GM12878 (cell line): ENCODE results near the gene AP4S1. TPM values are rescaled to one million over a fixed set of nuclear protein-coding genes. Genes with fewer than 3 reads are reported as not detected.

Experiments used
- ATAC-seq: fragments of 200-7000 bp; cut with Tn5 transposase; 3 replicates; pipeline ENCODE4 v1.9.1; 2020; ENCODE audit warnings: mild to moderate bottlenecking, moderate library complexity
- BruUV-seq: library from RNA; stranded (reverse); fragments of 400-500 nt; replicated peaks from 2 replicates; lab custom pipeline; 2021; lab: Mats Ljungman, UMichigan
- CTCF ChIA-PET: fragments of 300-600 bp; sonication (Branson Sonifier 250); formaldehyde crosslinking; extraction: SDS; loops from one replicate; lab custom pipeline; 2021; ENCODE audit warnings: inconsistent platforms; lab: Yijun Ruan, JAX
- POLR2A ChIA-PET: fragments of 350-600 bp; formaldehyde crosslinking; extraction: SDS; loops from one replicate; lab custom pipeline; 2021; ENCODE audit warnings: inconsistent platforms; lab: Charles Lee
- RAD21 ChIA-PET: fragments of 300-600 bp; sonication (Branson Sonifier 250); formaldehyde crosslinking; loops from one replicate; lab custom pipeline; 2023; ENCODE audit warnings: antibody characterized with exemption; ENCODE audit not compliant: unreplicated experiment; lab: Charles Lee
- SMC1A ChIA-PET: fragments of 300-600 bp; sonication (Branson Sonifier 250); formaldehyde crosslinking; loops from one replicate; lab custom pipeline; 2023; ENCODE audit not compliant: unreplicated experiment, uncharacterized antibody; lab: Charles Lee
- DNase-seq: peaks from one replicate; pipeline ENCODE4 v3.0.0-alpha.2; 2011; ENCODE audit warnings: low read depth, low spot score
- FAIRE-seq: peaks from 3 replicates; lab custom pipeline; 2011; peaks lifted over from hg19 to GRCh38; lab: Jason Lieb, UNC
- H2AFZ ChIP-seq: 2 replicates; pipeline ENCODE4 v1.6.0; 2011; ENCODE audit warnings: low read depth, low read length, control low read depth; ENCODE audit not compliant: control insufficient read depth
- H3K27ac ChIP-seq: 2 replicates; pipeline ENCODE4 v1.5.1; 2011; ENCODE audit warnings: control low read depth; ENCODE audit not compliant: control insufficient read depth, insufficient read depth
- H3K27me3 ChIP-seq, 2 experiments: replicated peaks in 1 of 2; 2 replicates each; pipeline versions ENCODE4 v1.6.0 to v1.6.1; 2011; ENCODE audit warnings: low read length in 1 of 2; ENCODE audit not compliant: control insufficient read depth in 2 of 2, insufficient read depth in 2 of 2
- H3K36me3 ChIP-seq, 2 experiments: 2 replicates each; pipeline ENCODE4 v1.5.1; 2011; ENCODE audit warnings: low read length in 1 of 2; ENCODE audit not compliant: control insufficient read depth in 2 of 2, insufficient read depth in 2 of 2
- H3K4me1 ChIP-seq: 2 replicates; pipeline ENCODE4 v1.6.1; 2011; ENCODE audit warnings: mild to moderate bottlenecking, low read length, moderate library complexity, mixed read lengths; ENCODE audit not compliant: control insufficient read depth, insufficient read depth
- H3K4me2 ChIP-seq: 2 replicates; pipeline ENCODE4 v1.6.0; 2011; ENCODE audit warnings: control low read depth; ENCODE audit not compliant: control insufficient read depth, insufficient read depth
- H3K4me3 ChIP-seq: fragments of 200-600 bp; sonication (generic); 2 replicates; pipeline ENCODE4 v1.5.1; 2016
- H3K79me2 ChIP-seq: 2 replicates; pipeline ENCODE4 v1.6.0; 2011; ENCODE audit warnings: low read length; ENCODE audit not compliant: control insufficient read depth, insufficient read depth
- H3K9ac ChIP-seq: 2 replicates; pipeline ENCODE4 v1.8.0; 2011; ENCODE audit warnings: low read length, control low read depth, mixed read lengths; ENCODE audit not compliant: control insufficient read depth, insufficient read depth
- H3K9me3 ChIP-seq: replicated peaks from 3 replicates; pipeline ENCODE4 v1.5.1; 2011; ENCODE audit warnings: mild to moderate bottlenecking, low read length; ENCODE audit not compliant: control insufficient read depth, insufficient read depth
- H4K20me1 ChIP-seq: 2 replicates; pipeline ENCODE4 v1.6.0; 2011; ENCODE audit not compliant: control insufficient read depth, insufficient read depth
- EP300 ChIP-seq, 2 experiments: fragments of 150-350 bp in 1 of 2; IDR thresholded peaks; 2 replicates each; pipeline ENCODE4 v1.6.1; 2011 to 2012; ENCODE audit warnings: low read depth in 2 of 2, low read length in 2 of 2, borderline replicate concordance in 1 of 2, improper control_type of control experiment in 1 of 2, inconsistent platforms in 1 of 2; ENCODE audit not compliant: control insufficient read depth in 1 of 2
- ESRRA ChIP-seq: IDR thresholded peaks from 2 replicates; pipeline ENCODE4 v1.6.1; 2012; ENCODE audit warnings: mild to moderate bottlenecking, low read length, improper control_type of control experiment
- FOXM1 ChIP-seq: IDR thresholded peaks from 2 replicates; pipeline ENCODE4 v1.6.1; 2012; ENCODE audit warnings: low read depth, mild to moderate bottlenecking, inconsistent platforms, low read length, moderate library complexity
- MTA2 ChIP-seq: fragments of 450-650 bp; IDR thresholded peaks from 2 replicates; pipeline ENCODE4 v1.6.1; 2016; ENCODE audit warnings: low read depth, mild to moderate bottlenecking, moderate library complexity
- MYB ChIP-seq: fragments of 150-350 bp; IDR thresholded peaks from 2 replicates; pipeline ENCODE4 v1.6.1; 2014; ENCODE audit warnings: mild to moderate bottlenecking, low read depth, low read length, borderline replicate concordance
- SPI1 ChIP-seq: IDR thresholded peaks from 2 replicates; pipeline ENCODE4 v1.6.1; 2011; ENCODE audit warnings: low read depth, mild to moderate bottlenecking, low read length, moderate library complexity, borderline replicate concordance; ENCODE audit not compliant: insufficient read depth
- SREBF2 ChIP-seq: IDR thresholded peaks from 2 replicates; pipeline ENCODE4 v1.6.1; 2012; ENCODE audit warnings: mild to moderate bottlenecking, low read length
- WGBS: methylation state at CpG from one replicate; pipeline ENCODE4 v1.1.6; 2016; ENCODE audit warnings: low lambda C conversion rate; ENCODE audit not compliant: insufficient replicate concordance, insufficient coverage; ENCODE audit errors: missing lambda C conversion rate; 5-methylcytosine and 5-hydroxymethylcytosine counted together
- in situ Hi-C: fragments of 300-500 bp; cut with MboI; formaldehyde crosslinking; loops from 9 replicates; pipeline ENCODE4 v1.14.3; 2018; ENCODE audit warnings: mixed read lengths
- intact Hi-C: fragments of 100-400 bp; cut with micrococcal nuclease; formaldehyde crosslinking; loops from one replicate; pipeline ENCODE4 v1.14.2; 2022; ENCODE audit not compliant: unreplicated experiment
- polyA plus RNA-seq, 11 experiments: library from polyadenylated mRNA; depleted of rRNA in 4 of 11; unstranded in 6 of 11; stranded (reverse) in 5 of 11; fragments of >200 nt; fragmentation: Nextera tagmentation in 4 of 11; fragmentation: Illumina TruSeq in 1 of 11; extraction: Ambion mirVana in 4 of 11; extraction: Trizol in 1 of 11; gene quantifications; 1 replicate in 1 of 11; 2 replicates in 10 of 11; pipeline versions ENCODE4 v1.2.1 to v1.2.3, GENCODE V29; 2011 to 2016; ENCODE audit warnings: inconsistent platforms in 2 of 11, missing spikeins in 2 of 11, low read depth in 1 of 11
- total RNA-seq, 4 experiments: library from RNA; depleted of rRNA in 3 of 4; stranded (reverse); fragments of >200 nt in 3 of 4; fragmentation: Illumina TruSeq in 1 of 4; extraction: Trizol in 1 of 4; gene quantifications; 2 replicates each; pipeline versions ENCODE4 v1.2.1 to v1.2.3, GENCODE V29; 2013 to 2021
- TF ChIP-seq, protein P1 (sequence below): IDR thresholded peaks from 2 replicates; pipeline ENCODE4 v1.6.1; 2011; ENCODE audit warnings: low read depth, low read length, improper control_type of control experiment, borderline replicate concordance
- TF ChIP-seq, protein P2 (sequence below): fragments of 450-650 bp; IDR thresholded peaks from 2 replicates; pipeline ENCODE4 v1.6.1; 2017; ENCODE audit warnings: antibody characterized with exemption, mild to moderate bottlenecking, moderate library complexity
- TF ChIP-seq, protein P3 (sequence below): fragments of 450-650 bp; IDR thresholded peaks from 2 replicates; pipeline ENCODE4 v1.6.1; 2018; ENCODE audit warnings: borderline replicate concordance, mild to moderate bottlenecking; ENCODE audit not compliant: partially characterized antibody

Gene AP4S1
- total and polyA plus RNA-seq, 10 of the 15 experiments (the other 5 are each of a cell fraction or from before 2014, with no cell fraction given) = 3.6 to 9.0 (median 5.7) TPM

DNA sequence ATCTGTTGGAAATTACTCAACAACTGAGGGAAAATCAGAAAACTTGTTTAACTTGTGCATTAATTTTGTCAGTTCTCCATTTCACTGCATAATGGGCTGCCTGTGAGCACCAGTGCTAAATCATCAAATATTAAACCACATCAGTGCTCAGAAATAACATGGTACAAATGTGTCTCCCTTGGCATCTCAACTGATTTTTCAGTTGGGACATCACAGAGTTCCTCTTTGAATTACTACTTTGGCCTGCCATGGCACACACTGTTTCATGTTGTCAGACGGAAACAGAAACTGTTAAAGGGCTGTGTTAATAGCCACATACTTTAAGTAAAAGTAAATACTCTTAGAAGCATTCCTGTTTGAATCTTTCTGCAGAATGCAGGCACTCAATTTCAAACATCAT is 42.8 kb downstream of the AP4S1 start:
- Histone ChIP-seq H3K9ac (no peak overlapping the region), H3K4me2 (no peak overlapping the region), H3K27ac (no peak overlapping the region), H3K79me2 (no peaks in the 10 kb centered on the region), H3K4me1 (peaks cover 4% of the 10 kb centered on the region; the same call in 1 of the 2 replicates), H3K27me3 (no peaks in the 10 kb centered on the region), H3K36me3 (no peaks in the 10 kb centered on the region), H3K4me3 (no peak overlapping the region), H3K9me3 (no peaks in the 10 kb centered on the region), H4K20me1 (no peaks in the 10 kb centered on the region), H2AFZ (peak overlapping the region; percentile 48)
- WGBS = 35% methylated on average over 1 of the region's 1 CpG
- intact Hi-C loops = no loop called here
- DNase-seq (no peak), FAIRE-seq (peak; percentile 44), ATAC-seq (peak; percentile 67)
- RAD21 ChIA-PET = interaction anchor here (1.3 kb wide), 1 partner anchor 95 kb away, joined by 3 read pairs; no protein-coding TSS in a partner anchor
- SMC1A ChIA-PET = interaction anchor here (0.8 kb wide), 1 partner anchor 73 kb away, joined by 4 read pairs; no protein-coding TSS in a partner anchor
- POLR2A ChIA-PET = interaction anchor here (0.7 kb wide), 1 partner anchor 42 kb away, joined by 4 read pairs; no protein-coding TSS in a partner anchor
- 0 out of 2 replicates have a peak, but pooled peaks have one; percentile 4 for TF ChIP-seq SPI1
- no peak for TF ChIP-seq MYB
- CTCF ChIA-PET = no interaction called here
- in situ Hi-C loops = no loop called here
- BruUV-seq = no TSS peak

DNA sequence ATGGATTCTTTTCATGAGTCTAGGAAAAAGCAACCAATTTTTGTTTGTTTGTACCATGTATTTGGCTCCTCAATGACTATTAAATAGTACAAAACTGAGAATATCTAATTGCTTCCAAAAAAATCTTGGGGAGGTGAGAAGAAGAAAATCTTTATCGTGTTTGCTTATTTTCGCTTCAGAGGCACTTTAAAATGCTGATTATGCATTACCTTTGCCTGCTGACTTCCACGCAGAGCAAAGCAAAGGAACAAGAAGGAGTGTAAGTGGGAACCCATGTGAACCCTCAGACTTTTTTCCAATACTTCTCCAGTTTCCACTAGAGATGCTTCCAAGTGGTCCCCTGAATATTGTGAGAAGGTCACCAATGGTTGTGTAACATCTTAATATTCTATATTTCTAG is 43.9 kb downstream of the AP4S1 start:
- in situ Hi-C loops = no loop called here
- no peaks in the 10 kb centered on the region for H4K20me1 ChIP-seq
- no peak for FAIRE-seq
- peaks cover 4% of the 10 kb centered on the region; the same call in 1 of the 2 replicates for H3K4me1 ChIP-seq
- no peak for DNase-seq
- H3K9me3 ChIP-seq = no peaks in the 10 kb centered on the region
- no peak overlapping the region for H2AFZ ChIP-seq
- ChIA-PET SMC1A (interaction anchor here (0.7 kb wide), 1 partner anchor 155 kb away, joined by 3 read pairs; no protein-coding TSS in a partner anchor), CTCF (no interaction called here), POLR2A (no interaction called here), RAD21 (no interaction called here)
- no peak overlapping the region for H3K4me3 ChIP-seq
- H3K27me3 ChIP-seq = no peaks in the 10 kb centered on the region
- H3K4me2 ChIP-seq = no peak overlapping the region
- ATAC-seq = no peak
- intact Hi-C loops = no loop called here
- H3K79me2 ChIP-seq = no peaks in the 10 kb centered on the region
- H3K27ac ChIP-seq = no peak overlapping the region
- no TSS peak for BruUV-seq
- WGBS = 98% methylated on average over 3 of the region's 3 CpGs
- H3K9ac ChIP-seq = no peak overlapping the region
- no peaks in the 10 kb centered on the region for H3K36me3 ChIP-seq
- no peak for TF ChIP-seq ESRRA
- TF ChIP-seq, protein P1, sequence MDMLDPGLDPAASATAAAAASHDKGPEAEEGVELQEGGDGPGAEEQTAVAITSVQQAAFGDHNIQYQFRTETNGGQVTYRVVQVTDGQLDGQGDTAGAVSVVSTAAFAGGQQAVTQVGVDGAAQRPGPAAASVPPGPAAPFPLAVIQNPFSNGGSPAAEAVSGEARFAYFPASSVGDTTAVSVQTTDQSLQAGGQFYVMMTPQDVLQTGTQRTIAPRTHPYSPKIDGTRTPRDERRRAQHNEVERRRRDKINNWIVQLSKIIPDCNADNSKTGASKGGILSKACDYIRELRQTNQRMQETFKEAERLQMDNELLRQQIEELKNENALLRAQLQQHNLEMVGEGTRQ = no peak
- no peak for TF ChIP-seq EP300 (IDR thresholded peaks at IDR 0.05; ENCODE audit: borderline replicate concordance in 1 of 2, control insufficient read depth in 1 of 2, low read depth in 2 of 2, low read length in 2 of 2)
- TF ChIP-seq, protein P2, sequence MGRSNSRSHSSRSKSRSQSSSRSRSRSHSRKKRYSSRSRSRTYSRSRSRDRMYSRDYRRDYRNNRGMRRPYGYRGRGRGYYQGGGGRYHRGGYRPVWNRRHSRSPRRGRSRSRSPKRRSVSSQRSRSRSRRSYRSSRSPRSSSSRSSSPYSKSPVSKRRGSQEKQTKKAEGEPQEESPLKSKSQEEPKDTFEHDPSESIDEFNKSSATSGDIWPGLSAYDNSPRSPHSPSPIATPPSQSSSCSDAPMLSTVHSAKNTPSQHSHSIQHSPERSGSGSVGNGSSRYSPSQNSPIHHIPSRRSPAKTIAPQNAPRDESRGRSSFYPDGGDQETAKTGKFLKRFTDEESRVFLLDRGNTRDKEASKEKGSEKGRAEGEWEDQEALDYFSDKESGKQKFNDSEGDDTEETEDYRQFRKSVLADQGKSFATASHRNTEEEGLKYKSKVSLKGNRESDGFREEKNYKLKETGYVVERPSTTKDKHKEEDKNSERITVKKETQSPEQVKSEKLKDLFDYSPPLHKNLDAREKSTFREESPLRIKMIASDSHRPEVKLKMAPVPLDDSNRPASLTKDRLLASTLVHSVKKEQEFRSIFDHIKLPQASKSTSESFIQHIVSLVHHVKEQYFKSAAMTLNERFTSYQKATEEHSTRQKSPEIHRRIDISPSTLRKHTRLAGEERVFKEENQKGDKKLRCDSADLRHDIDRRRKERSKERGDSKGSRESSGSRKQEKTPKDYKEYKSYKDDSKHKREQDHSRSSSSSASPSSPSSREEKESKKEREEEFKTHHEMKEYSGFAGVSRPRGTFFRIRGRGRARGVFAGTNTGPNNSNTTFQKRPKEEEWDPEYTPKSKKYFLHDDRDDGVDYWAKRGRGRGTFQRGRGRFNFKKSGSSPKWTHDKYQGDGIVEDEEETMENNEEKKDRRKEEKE = no peak
- TF ChIP-seq SREBF2 = no peak
- TF ChIP-seq, protein P3, sequence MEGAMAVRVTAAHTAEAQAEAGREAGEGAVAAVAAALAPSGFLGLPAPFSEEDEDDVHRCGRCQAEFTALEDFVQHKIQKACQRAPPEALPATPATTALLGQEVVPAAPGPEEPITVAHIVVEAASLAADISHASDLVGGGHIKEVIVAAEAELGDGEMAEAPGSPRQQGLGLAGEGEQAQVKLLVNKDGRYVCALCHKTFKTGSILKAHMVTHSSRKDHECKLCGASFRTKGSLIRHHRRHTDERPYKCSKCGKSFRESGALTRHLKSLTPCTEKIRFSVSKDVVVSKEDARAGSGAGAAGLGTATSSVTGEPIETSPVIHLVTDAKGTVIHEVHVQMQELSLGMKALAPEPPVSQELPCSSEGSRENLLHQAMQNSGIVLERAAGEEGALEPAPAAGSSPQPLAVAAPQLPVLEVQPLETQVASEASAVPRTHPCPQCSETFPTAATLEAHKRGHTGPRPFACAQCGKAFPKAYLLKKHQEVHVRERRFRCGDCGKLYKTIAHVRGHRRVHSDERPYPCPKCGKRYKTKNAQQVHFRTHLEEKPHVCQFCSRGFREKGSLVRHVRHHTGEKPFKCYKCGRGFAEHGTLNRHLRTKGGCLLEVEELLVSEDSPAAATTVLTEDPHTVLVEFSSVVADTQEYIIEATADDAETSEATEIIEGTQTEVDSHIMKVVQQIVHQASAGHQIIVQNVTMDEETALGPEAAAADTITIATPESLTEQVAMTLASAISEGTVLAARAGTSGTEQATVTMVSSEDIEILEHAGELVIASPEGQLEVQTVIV = no peak
- no peak for TF ChIP-seq MTA2
- no peak for TF ChIP-seq FOXM1
